ENCODE measurements around the gene JAKMIP2. TPM values are rescaled to one million over a fixed set of nuclear protein-coding genes. Genes with fewer than 3 reads are reported as not detected.

Gene JAKMIP2
- total RNA-seq, 1 donor from 2014 or later: not detected

GRCh38 chr5:147821766-147822165, 39.2 kb upstream of the JAKMIP2 start:
- TF ChIP-seq CTCF (IDR thresholded peaks at IDR 0.05; ENCODE audit: insufficient read depth, low read length, severe bottlenecking): no peak
- H3K36me3 ChIP-seq (ENCODE audit: control insufficient read depth, insufficient read depth, low read length): no peaks in the 10 kb centered on the region
- no peak overlapping the region for H3K4me3 ChIP-seq (ENCODE audit: low read depth, low read length)
- no peak for DNase-seq (ENCODE audit: low read depth)
- no peak for FAIRE-seq
- H3K27me3 ChIP-seq (ENCODE audit: control insufficient read depth, insufficient read depth, low read length): peaks cover 6% of the 10 kb centered on the region

- DNase-seq (ENCODE audit: low read depth): no peak
- FAIRE-seq: no peak
Measured at GRCh38 chr5:147819261-147819770, 36.8 kb upstream of the JAKMIP2 start.

GRCh38 chr5:147818290-147818689, 35.8 kb upstream of the JAKMIP2 start:
- Histone ChIP-seq H3K27me3 (ENCODE audit: control insufficient read depth, insufficient read depth, low read length) (peaks cover 6% of the 10 kb centered on the region), H3K36me3 (ENCODE audit: control insufficient read depth, insufficient read depth, low read length) (no peaks in the 10 kb centered on the region), H3K4me3 (ENCODE audit: low read depth, low read length) (no peak overlapping the region)
- DNase-seq (ENCODE audit: low read depth) (no peak), FAIRE-seq (no peak)
- TF ChIP-seq CTCF (IDR thresholded peaks at IDR 0.05; ENCODE audit: insufficient read depth, low read length, severe bottlenecking): no peak

More at GRCh38 chr5:147819261-147819770, 36.8 kb upstream of the JAKMIP2 start:
- TF ChIP-seq CTCF (IDR thresholded peaks at IDR 0.05; ENCODE audit: insufficient read depth, low read length, severe bottlenecking): no peak
- H3K36me3 ChIP-seq (ENCODE audit: control insufficient read depth, insufficient read depth, low read length): no peaks in the 10 kb centered on the region
- peaks cover 6% of the 10 kb centered on the region for H3K27me3 ChIP-seq (ENCODE audit: control insufficient read depth, insufficient read depth, low read length)
- no peak overlapping the region for H3K4me3 ChIP-seq (ENCODE audit: low read depth, low read length)

GRCh38 chr5:147813696-147814095, 31.2 kb upstream of the JAKMIP2 start:
- FAIRE-seq (no peak), DNase-seq (ENCODE audit: low read depth) (no peak)
- H3K4me3 ChIP-seq (ENCODE audit: low read depth, low read length): no peak overlapping the region
- H3K27me3 ChIP-seq (ENCODE audit: control insufficient read depth, insufficient read depth, low read length): peaks cover 3% of the 10 kb centered on the region
- no peaks in the 10 kb centered on the region for H3K36me3 ChIP-seq (ENCODE audit: control insufficient read depth, insufficient read depth, low read length)
- TF ChIP-seq CTCF (IDR thresholded peaks at IDR 0.05; ENCODE audit: insufficient read depth, low read length, severe bottlenecking): no peak

- FAIRE-seq: no peak
- Histone ChIP-seq H3K4me3 (ENCODE audit: low read depth, low read length) (no peak overlapping the region), H3K27me3 (ENCODE audit: control insufficient read depth, insufficient read depth, low read length) (no peaks in the 10 kb centered on the region), H3K36me3 (ENCODE audit: control insufficient read depth, insufficient read depth, low read length) (no peaks in the 10 kb centered on the region)
- TF ChIP-seq CTCF (IDR thresholded peaks at IDR 0.05; ENCODE audit: insufficient read depth, low read length, severe bottlenecking): no peak
- DNase-seq (ENCODE audit: low read depth): peak; percentile 34
Measured at GRCh38 chr5:147809830-147810666, 27.5 kb upstream of the JAKMIP2 start.

Measured in bronchial epithelial cell (primary cell).